ENCODE measurements around the gene MIEF1.
A peak's percentile ranks its signal among the peaks of the same experiment; 100 is the strongest.
"Not testable (repeated sequence)": the region's sequence is repeated elsewhere in the genome, so short reads cannot be mapped to it uniquely, and the experiment has no call there.

Gene MIEF1

GRCh38 chr22:39489094-39490068, 12.7 kb upstream of the MIEF1 start:
- DNase-seq (ENCODE audit: low read depth), result no peak

- DNase-seq (ENCODE audit: low read depth), result no peak
These were observed 11.8 kb upstream of the MIEF1 start for GRCh38 chr22:39490135-39490798.

- no peak for DNase-seq (ENCODE audit: low read depth)
These were observed 11.0 kb upstream of the MIEF1 start for GRCh38 chr22:39490966-39491680.

- DNase-seq (ENCODE audit: low read depth), result no peak
These were observed 10.4 kb upstream of the MIEF1 start for GRCh38 chr22:39491696-39492095.

- DNase-seq (ENCODE audit: low read depth), result no peak
These were observed 9.9 kb upstream of the MIEF1 start for GRCh38 chr22:39492186-39492585.

GRCh38 chr22:39493759-39494158, 8.3 kb upstream of the MIEF1 start:
- peak; percentile 74 for DNase-seq (ENCODE audit: low read depth)

- DNase-seq (ENCODE audit: low read depth), result no peak
These were observed 7.5 kb upstream of the MIEF1 start for GRCh38 chr22:39494471-39495120.

GRCh38 chr22:39496131-39496838, 5.8 kb upstream of the MIEF1 start:
- DNase-seq (ENCODE audit: low read depth), result no peak

- no peak for DNase-seq (ENCODE audit: low read depth)
These were observed 4.7 kb upstream of the MIEF1 start for GRCh38 chr22:39497429-39497828.

GRCh38 chr22:39498368-39498767, 3.7 kb upstream of the MIEF1 start:
- DNase-seq (ENCODE audit: low read depth), result no peak

GRCh38 chr22:39498802-39499201, 3.3 kb upstream of the MIEF1 start:
- DNase-seq (ENCODE audit: low read depth), result no peak

- no peak for DNase-seq (ENCODE audit: low read depth)
These were observed 2.0 kb upstream of the MIEF1 start for GRCh38 chr22:39500101-39500500.

GRCh38 chr22:39501644-39502108, 414 bp upstream of the MIEF1 start:
- DNase-seq (ENCODE audit: low read depth), result no peak

- no peak for DNase-seq (ENCODE audit: low read depth)
These were observed 809 bp downstream of the MIEF1 start for GRCh38 chr22:39502789-39503409.

GRCh38 chr22:39503630-39504029, 1.5 kb downstream of the MIEF1 start:
- DNase-seq (ENCODE audit: low read depth), result no peak

GRCh38 chr22:39504071-39504470, 2.0 kb downstream of the MIEF1 start:
- DNase-seq (ENCODE audit: low read depth), result no peak

GRCh38 chr22:39507021-39507420, 4.9 kb downstream of the MIEF1 start:
- not testable (repeated sequence) for DNase-seq (ENCODE audit: low read depth)

GRCh38 chr22:39508393-39508792, 6.3 kb downstream of the MIEF1 start:
- no peak for DNase-seq (ENCODE audit: low read depth)

GRCh38 chr22:39510529-39511149, 8.5 kb downstream of the MIEF1 start:
- no peak for DNase-seq (ENCODE audit: low read depth)

- DNase-seq (ENCODE audit: low read depth), result no peak
These were observed 9.1 kb downstream of the MIEF1 start for GRCh38 chr22:39511226-39511625.
